ENCODE measurements around the gene TCEANC2.
A peak's percentile ranks its signal among the peaks of the same experiment; 100 is the strongest.

The TCEANC2 gene

GRCh38 chr1:54138994-54139393, 85.6 kb downstream of the TCEANC2 start:
- Histone ChIP-seq H3K36me3 (ENCODE audit: insufficient read depth, low read length) (no peaks in the 10 kb centered on the region), H3K4me3 (no peak overlapping the region), H3K9ac (ENCODE audit: insufficient read length) (no peak overlapping the region), H3K27ac (no peak overlapping the region), H3K9me3 (ENCODE audit: low read depth, low read length) (no peaks in the 10 kb centered on the region)
- no peak for DNase-seq (ENCODE audit: low read depth, low spot score)
- TF ChIP-seq EZH2 (IDR thresholded peaks at IDR 0.05) (no peak), POLR2AphosphoS5 (IDR thresholded peaks at IDR 0.05; ENCODE audit: borderline replicate concordance, low read depth, low read length) (no peak), FOXP2 (optimal IDR thresholded peaks at IDR 0.05; ENCODE audit: control extremely low read depth, extremely low read length, insufficient read depth) (no peak)

GRCh38 chr1:54139711-54140110, 86.3 kb downstream of the TCEANC2 start:
- no peaks in the 10 kb centered on the region for H3K36me3 ChIP-seq (ENCODE audit: insufficient read depth, low read length)
- TF ChIP-seq POLR2AphosphoS5 (IDR thresholded peaks at IDR 0.05; ENCODE audit: borderline replicate concordance, low read depth, low read length) = no peak
- H3K27ac ChIP-seq = no peak overlapping the region
- H3K4me3 ChIP-seq = no peak overlapping the region
- no peak for DNase-seq (ENCODE audit: low read depth, low spot score)
- no peak overlapping the region for H3K9ac ChIP-seq (ENCODE audit: insufficient read length)
- H3K9me3 ChIP-seq (ENCODE audit: low read depth, low read length) = no peaks in the 10 kb centered on the region

- DNase-seq (ENCODE audit: low read depth, low spot score) = no peak
- Histone ChIP-seq H3K9ac (ENCODE audit: insufficient read length) (no peak overlapping the region), H3K27ac (no peak overlapping the region), H3K36me3 (ENCODE audit: insufficient read depth, low read length) (no peaks in the 10 kb centered on the region), H3K9me3 (ENCODE audit: low read depth, low read length) (no peaks in the 10 kb centered on the region), H3K4me3 (no peak overlapping the region)
- TF ChIP-seq EZH2 (IDR thresholded peaks at IDR 0.05) (no peak), POLR2AphosphoS5 (IDR thresholded peaks at IDR 0.05; ENCODE audit: borderline replicate concordance, low read depth, low read length) (no peak), FOXP2 (optimal IDR thresholded peaks at IDR 0.05; ENCODE audit: control extremely low read depth, extremely low read length, insufficient read depth) (no peak)
Observed at GRCh38 chr1:54142146-54142900, 88.9 kb downstream of the TCEANC2 start.

- DNase-seq (ENCODE audit: low read depth, low spot score) = no peak
- TF ChIP-seq EZH2 (IDR thresholded peaks at IDR 0.05) (no peak), POLR2AphosphoS5 (IDR thresholded peaks at IDR 0.05; ENCODE audit: borderline replicate concordance, low read depth, low read length) (no peak), FOXP2 (optimal IDR thresholded peaks at IDR 0.05; ENCODE audit: control extremely low read depth, extremely low read length, insufficient read depth) (no peak)
- H3K27ac ChIP-seq = no peak overlapping the region
- no peaks in the 10 kb centered on the region for H3K36me3 ChIP-seq (ENCODE audit: insufficient read depth, low read length)
- no peak overlapping the region for H3K9ac ChIP-seq (ENCODE audit: insufficient read length)
- H3K4me3 ChIP-seq = no peak overlapping the region
- H3K9me3 ChIP-seq (ENCODE audit: low read depth, low read length) = no peaks in the 10 kb centered on the region
Observed at GRCh38 chr1:54144366-54144765, 91.0 kb downstream of the TCEANC2 start.

- Histone ChIP-seq H3K27ac (no peak overlapping the region), H3K36me3 (ENCODE audit: insufficient read depth, low read length) (no peaks in the 10 kb centered on the region), H3K9ac (ENCODE audit: insufficient read length) (no peak overlapping the region), H3K9me3 (ENCODE audit: low read depth, low read length) (no peaks in the 10 kb centered on the region), H3K4me3 (no peak overlapping the region)
- TF ChIP-seq FOXP2 (optimal IDR thresholded peaks at IDR 0.05; ENCODE audit: control extremely low read depth, extremely low read length, insufficient read depth) (no peak), POLR2AphosphoS5 (IDR thresholded peaks at IDR 0.05; ENCODE audit: borderline replicate concordance, low read depth, low read length) (no peak), EZH2 (IDR thresholded peaks at IDR 0.05) (no peak)
- no peak for DNase-seq (ENCODE audit: low read depth, low spot score)
Observed at GRCh38 chr1:54149734-54150133, 96.3 kb downstream of the TCEANC2 start.

GRCh38 chr1:54151013-54151412, 97.6 kb downstream of the TCEANC2 start:
- Histone ChIP-seq H3K9me3 (ENCODE audit: low read depth, low read length) (no peaks in the 10 kb centered on the region), H3K4me3 (no peak overlapping the region), H3K9ac (ENCODE audit: insufficient read length) (no peak overlapping the region), H3K36me3 (ENCODE audit: insufficient read depth, low read length) (no peaks in the 10 kb centered on the region), H3K27ac (0 out of 2 replicates have a peak overlapping the region, but pooled peaks have one; percentile 57)
- TF ChIP-seq EZH2 (IDR thresholded peaks at IDR 0.05) (no peak), POLR2AphosphoS5 (IDR thresholded peaks at IDR 0.05; ENCODE audit: borderline replicate concordance, low read depth, low read length) (no peak), FOXP2 (optimal IDR thresholded peaks at IDR 0.05; ENCODE audit: control extremely low read depth, extremely low read length, insufficient read depth) (no peak)
- no peak for DNase-seq (ENCODE audit: low read depth, low spot score)

- Histone ChIP-seq H3K9me3 (ENCODE audit: low read depth, low read length) (no peaks in the 10 kb centered on the region), H3K4me3 (peak within 1 kb of the TSS; percentile 59), H3K36me3 (ENCODE audit: insufficient read depth, low read length) (no peaks in the 10 kb centered on the region), H3K27ac (peak within 1 kb of the TSS; percentile 95), H3K9ac (ENCODE audit: insufficient read length) (peak within 1 kb of the TSS; percentile 34)
- no peak for TF ChIP-seq POLR2AphosphoS5 (IDR thresholded peaks at IDR 0.05; ENCODE audit: borderline replicate concordance, low read depth, low read length)
- TF ChIP-seq FOXP2 (optimal IDR thresholded peaks at IDR 0.05; ENCODE audit: control extremely low read depth, extremely low read length, insufficient read depth) = no peak
- DNase-seq (ENCODE audit: low read depth, low spot score) = no peak
Observed at GRCh38 chr1:54152696-54153095, 99.3 kb downstream of the TCEANC2 start, which contains the start of gene CDCP2. TSS of gene CDCP2 (minus strand) at chr1:54153000. CDS start at chr1:54152922, 78 bp downstream.

GRCh38 chr1:54153535-54154439, 100.4 kb downstream of the TCEANC2 start:
- peak overlapping the region; percentile 95 for H3K27ac ChIP-seq
- TF ChIP-seq POLR2AphosphoS5 (IDR thresholded peaks at IDR 0.05; ENCODE audit: borderline replicate concordance, low read depth, low read length) (peak; percentile 43), EZH2 (IDR thresholded peaks at IDR 0.05) (no peak), FOXP2 (optimal IDR thresholded peaks at IDR 0.05; ENCODE audit: control extremely low read depth, extremely low read length, insufficient read depth) (peak; percentile 14)
- no peaks in the 10 kb centered on the region for H3K36me3 ChIP-seq (ENCODE audit: insufficient read depth, low read length)
- DNase-seq (ENCODE audit: low read depth, low spot score) = peak; percentile 69
- peak overlapping the region; percentile 59 for H3K4me3 ChIP-seq
- H3K9me3 ChIP-seq (ENCODE audit: low read depth, low read length) = no peaks in the 10 kb centered on the region
- peak overlapping the region; percentile 34 for H3K9ac ChIP-seq (ENCODE audit: insufficient read length)
